GM19467 (cell line): ENCODE data around the gene RHBDL3.

Experiments used
- ATAC-seq: cut with Tn5 transposase; IDR thresholded peaks from one replicate; pipeline ENCODE4 v1.9.1; 2021; ENCODE audit warnings: mild to moderate bottlenecking, moderate library complexity; ENCODE audit not compliant: unreplicated experiment

The RHBDL3 gene

GRCh38 chr17:32266051-32266388, 388 bp downstream of the RHBDL3 start:
- ATAC-seq: no peak

DNA sequence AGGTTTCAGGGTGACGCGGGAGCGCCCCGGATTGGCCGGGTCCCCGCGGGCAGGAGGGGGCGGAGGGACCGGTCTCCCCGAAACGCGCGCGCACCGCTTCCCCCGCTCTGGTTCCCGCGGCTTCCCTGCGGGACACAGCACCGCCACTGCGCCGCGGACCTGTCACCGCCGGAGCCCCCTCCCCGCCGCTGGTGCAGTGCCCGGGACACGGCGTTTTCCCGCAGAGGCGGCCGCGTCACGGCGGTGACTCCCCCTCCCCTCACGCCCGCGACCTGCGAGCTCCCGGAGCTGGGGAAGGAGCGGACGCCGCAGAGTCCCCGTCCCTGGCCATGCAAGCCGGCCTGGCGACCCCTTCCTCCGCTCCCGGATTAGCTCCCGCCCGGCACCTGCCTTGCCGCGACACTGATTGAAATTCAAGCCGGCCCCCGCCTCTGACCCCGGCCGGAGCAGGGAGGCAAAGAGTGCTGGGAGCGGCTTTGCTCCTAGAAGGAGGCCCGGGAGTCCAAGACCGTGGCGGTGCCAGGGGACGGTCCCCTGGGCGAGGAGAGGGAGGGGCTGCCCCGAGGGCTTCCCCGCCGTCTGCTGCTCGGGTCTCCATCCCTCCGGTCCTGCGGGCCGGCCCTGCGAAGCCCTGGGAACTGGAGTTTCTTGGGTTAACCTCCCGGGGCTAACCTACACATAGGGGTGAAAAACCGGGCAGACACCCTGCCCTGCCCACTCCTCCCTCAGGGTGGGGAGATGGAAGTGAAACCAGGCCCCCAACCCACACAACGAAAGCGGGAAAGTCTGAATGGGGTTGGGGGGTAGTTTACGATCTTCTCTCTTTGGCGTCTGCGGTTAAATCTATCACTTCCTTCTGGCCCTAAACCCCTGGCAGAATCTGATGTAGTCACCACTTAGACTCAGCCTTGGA, 1.0 kb downstream of the RHBDL3 start:
- no peak for ATAC-seq

DNA sequence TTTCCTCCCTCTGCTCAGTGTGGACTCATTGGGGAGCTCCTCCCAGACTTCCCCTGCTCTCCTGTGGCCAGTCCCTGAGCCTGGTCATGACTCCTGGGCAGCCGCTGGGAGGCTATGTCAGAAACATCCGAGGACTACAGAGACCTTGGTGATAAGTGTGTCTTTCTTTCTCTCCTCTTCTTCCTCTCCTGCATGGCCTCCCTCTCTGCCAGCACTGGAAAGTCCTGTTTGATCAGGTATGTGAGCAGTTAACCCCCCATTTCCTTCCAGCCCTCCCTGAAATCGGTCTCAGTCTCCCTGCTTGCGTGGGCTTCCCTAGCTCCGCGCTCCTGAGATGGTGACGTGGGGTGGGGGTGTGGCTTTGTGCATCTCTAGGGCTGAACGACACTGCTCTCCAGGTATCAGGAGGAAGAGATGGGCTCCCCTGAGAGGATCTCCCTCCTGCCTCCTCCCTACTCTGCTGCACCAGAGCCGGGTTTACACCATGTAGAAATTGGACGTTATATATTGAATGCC, 2.1 kb downstream of the RHBDL3 start:
- no peak for ATAC-seq

DNA sequence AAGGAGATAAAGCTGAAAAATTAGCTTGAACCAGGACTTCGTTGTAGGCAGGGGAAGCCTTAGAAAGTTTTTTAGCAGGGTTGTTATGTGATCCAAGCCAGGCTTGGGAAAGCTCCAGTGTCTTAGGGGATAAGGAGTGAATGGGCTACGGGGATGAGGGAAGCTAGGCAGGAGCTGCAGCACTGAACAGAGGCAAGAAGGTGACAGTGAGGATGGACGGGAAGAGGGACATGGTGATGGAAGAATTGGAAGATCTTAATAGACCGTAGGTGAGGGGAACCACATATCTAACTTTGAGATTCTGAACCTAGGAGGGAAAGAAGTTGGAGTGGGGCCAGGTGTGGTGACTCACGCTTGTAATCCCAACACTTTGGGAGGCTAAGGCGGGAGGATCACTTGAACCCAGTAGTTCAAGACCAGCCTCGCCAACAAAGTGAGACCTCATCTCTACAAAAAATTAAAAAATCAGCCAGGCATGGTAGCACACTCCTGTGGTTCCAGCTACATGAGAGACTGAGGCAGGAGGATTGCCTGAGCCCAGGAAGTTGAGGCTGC, 3.2 kb downstream of the RHBDL3 start:
- ATAC-seq: no peak

- ATAC-seq: no peak
Observed at GRCh38 chr17:32269377-32269776, 3.7 kb downstream of the RHBDL3 start.

DNA sequence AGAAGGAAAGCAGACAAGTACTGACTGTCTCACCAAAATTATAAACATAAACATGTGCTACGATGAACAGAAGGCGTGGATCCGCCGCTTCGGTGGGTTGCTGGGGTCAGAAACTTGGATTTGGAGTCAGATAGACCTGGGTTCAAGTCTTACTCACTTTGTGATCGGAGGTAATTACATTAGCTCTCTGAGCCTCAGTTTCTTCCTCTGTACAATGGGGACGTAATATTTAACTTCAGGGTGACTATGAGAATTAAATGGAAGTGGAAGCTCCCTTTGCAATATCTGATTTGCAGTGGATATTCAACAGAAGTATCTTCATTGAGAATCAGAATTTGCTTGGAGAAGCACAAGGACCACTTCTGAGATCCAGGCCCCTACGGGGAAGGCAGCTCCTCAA, 6.2 kb downstream of the RHBDL3 start:
- no peak for ATAC-seq

DNA sequence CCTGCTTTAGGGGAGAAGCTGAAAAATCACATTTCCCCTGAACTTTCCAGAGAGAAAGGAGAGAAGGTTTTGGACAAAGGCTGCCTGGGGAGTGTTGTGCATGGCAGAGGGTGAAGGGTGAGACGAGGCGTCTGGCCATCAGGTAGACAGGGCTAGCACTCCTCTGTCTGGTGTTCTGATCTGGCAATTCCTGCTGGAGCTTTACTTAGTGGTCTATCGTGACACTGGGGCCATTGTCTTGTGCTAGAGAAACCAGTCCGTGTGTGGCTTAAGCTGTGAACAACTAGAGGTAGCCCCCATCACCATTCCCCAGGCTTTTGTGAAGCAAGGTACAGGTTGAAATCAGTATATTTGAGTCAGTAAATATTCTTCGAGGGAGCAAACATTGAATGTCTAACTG, 8.5 kb downstream of the RHBDL3 start:
- no peak for ATAC-seq

GRCh38 chr17:32274643-32275042, 9.0 kb downstream of the RHBDL3 start:
- no peak for ATAC-seq

GRCh38 chr17:32275060-32276042, 9.7 kb downstream of the RHBDL3 start:
- no peak for ATAC-seq

GRCh38 chr17:32276171-32276601, 10.6 kb downstream of the RHBDL3 start:
- no peak for ATAC-seq

DNA sequence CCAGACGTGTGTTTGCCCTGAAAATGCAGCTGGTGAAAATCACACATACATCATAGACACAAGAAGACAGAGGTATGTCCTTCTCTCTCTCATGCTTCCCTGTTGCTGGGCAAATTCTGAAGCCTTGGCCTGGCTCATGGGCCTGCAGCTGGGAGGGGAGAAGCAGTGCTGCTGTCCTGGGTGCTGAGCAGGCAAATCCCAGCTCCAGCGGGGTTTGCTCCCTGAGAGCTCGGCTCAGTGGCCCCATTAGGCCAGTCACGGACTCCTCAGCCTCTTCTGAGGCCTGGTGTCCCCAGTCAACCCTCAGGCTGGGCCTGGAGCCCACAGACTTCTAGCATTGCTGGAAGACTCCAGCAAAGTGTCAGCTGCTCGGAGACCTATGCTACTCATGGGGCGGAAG, 11.7 kb downstream of the RHBDL3 start:
- ATAC-seq: no peak

GRCh38 chr17:32278815-32279214, 13.2 kb downstream of the RHBDL3 start:
- no peak for ATAC-seq

DNA sequence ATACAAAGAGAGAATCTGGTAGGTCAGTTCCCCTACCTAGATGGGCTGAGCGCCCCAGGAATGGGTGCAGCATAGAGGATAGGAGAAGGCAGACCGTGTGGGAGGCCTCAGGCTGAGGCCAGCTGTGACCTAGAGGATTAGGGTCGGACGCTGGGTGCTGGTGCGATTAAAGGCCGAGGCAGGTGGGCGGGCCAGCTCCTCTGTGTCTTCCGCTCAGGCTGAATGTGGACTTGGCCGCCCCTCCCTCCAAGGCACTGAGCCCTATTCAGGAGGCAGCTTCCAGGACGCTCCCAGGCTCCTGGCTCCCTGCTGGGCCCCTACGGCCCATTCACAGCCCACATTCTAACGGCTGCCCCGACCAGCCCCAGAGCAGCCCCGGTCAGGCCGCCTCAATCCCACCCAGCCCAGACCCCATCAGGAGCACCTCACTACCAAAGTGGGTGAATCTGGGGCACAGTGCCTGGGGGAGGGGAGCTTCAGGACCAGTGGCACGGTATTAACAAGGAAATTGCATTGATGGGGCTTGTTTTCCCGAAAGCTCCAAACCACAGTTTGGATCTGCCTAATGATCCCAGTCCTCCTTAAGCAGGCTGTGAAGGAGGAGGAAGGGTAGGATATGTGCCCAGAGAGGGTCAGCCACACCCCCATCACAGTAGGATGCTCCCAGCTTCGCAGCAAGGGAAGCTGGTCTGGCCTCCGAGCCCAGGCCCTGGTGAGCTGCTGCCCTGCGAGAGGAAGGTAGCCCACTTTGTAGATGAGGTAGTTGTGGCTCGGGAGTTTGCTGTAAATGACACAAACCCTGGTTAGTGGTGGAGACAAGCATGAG, 14.5 kb downstream of the RHBDL3 start:
- ATAC-seq: no peak

DNA sequence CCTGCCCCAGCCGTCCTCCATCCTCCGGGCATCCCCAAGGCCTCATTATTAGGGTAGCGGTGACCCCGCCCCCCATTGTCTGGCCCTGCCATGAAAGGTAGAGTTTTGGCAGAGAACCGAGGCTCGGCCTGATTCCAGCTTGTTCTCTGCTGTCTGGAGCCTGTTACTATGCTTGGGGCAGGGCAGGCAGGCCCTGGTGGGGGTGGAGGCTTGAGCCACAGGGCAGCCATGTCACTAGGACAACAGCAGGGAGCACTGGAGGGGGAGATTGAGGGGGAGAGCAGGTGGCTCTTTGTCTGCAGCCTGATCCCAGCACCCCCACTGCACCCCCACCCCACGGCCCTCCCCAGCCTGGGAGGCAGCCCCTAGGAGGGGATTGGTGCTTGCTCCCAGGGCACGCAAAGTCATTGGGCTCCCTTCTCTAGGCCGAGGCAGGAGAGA, 15.4 kb downstream of the RHBDL3 start:
- no peak for ATAC-seq

- ATAC-seq: no peak
Observed at GRCh38 chr17:32283745-32284201, 18.1 kb downstream of the RHBDL3 start.

DNA sequence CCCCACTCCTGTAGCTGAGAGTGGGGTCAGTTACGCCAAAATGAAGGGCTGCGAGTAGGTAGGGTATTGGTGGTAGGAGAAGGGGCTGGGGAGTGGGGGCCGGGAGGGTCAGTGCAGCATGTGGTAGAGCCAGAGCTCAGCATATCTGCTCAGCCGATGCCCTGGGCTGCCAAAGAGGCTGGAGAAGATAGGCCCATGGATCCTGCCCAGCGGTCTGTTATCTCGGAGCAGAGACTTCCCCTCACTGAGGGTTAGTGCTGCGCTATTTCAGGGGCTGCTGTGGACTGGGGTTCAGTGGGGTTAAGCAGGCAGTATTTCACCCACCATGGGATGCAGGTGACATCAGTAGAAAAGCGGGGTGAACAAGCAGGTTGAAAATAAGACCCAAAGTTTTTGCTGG, 19.7 kb downstream of the RHBDL3 start:
- ATAC-seq: no peak

- ATAC-seq: no peak
Observed at GRCh38 chr17:32285746-32286517, 20.3 kb downstream of the RHBDL3 start.

GRCh38 chr17:32286518-32286900, 20.9 kb downstream of the RHBDL3 start:
- ATAC-seq: no peak

- no peak for ATAC-seq
Observed at GRCh38 chr17:32287804-32288511, 22.3 kb downstream of the RHBDL3 start.
